ENCODE results near the gene ARFIP2.

Gene ARFIP2

DNA sequence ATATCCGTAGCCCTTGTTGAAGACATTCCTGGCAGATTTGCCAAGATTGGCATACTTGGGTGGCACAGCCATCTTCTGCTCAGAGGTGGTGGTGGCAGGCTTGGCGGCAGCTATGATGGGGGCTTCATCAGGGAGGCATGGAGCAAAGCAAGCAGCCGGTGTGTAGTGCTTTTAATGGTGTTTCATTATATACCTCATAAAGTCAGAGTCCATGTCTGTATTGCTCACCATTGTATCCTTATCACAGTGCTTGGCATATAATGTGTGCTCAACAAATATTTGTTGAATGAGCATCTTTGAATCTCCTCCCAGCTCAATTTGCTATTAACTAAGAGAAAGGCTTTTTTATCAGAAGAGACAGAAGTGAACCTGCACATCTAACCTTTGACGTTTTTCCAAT, 8.2 kb upstream of the ARFIP2 start:
- peak overlapping the region; percentile 61 for H3K27ac ChIP-seq
- no peak for TF ChIP-seq ZFX (IDR thresholded peaks at IDR 0.05; ENCODE audit: borderline replicate concordance)
- TF ChIP-seq, protein P1, sequence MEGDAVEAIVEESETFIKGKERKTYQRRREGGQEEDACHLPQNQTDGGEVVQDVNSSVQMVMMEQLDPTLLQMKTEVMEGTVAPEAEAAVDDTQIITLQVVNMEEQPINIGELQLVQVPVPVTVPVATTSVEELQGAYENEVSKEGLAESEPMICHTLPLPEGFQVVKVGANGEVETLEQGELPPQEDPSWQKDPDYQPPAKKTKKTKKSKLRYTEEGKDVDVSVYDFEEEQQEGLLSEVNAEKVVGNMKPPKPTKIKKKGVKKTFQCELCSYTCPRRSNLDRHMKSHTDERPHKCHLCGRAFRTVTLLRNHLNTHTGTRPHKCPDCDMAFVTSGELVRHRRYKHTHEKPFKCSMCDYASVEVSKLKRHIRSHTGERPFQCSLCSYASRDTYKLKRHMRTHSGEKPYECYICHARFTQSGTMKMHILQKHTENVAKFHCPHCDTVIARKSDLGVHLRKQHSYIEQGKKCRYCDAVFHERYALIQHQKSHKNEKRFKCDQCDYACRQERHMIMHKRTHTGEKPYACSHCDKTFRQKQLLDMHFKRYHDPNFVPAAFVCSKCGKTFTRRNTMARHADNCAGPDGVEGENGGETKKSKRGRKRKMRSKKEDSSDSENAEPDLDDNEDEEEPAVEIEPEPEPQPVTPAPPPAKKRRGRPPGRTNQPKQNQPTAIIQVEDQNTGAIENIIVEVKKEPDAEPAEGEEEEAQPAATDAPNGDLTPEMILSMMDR (IDR thresholded peaks at IDR 0.05): no peak

DNA sequence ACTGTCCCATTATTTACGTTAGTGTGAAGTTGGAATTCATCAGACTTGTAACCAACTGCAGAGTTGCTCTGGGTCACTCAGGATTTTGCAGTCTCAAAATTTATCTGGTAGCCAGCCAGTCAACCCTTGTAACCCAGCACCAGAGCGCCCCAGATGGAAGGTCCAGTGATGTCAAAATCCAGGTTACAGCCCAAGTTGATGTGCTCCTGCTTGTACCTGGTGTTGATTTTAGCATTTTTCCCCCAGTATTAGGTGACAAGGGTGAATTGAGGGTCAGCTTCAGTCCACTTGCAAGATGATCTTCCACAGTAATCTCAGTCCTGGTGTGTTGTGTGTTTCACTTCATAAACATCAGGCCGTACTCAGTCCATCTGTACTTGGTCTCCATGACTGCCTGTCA, 7.7 kb upstream of the ARFIP2 start:
- peak overlapping the region; percentile 61 for H3K27ac ChIP-seq
- TF ChIP-seq ZFX (IDR thresholded peaks at IDR 0.05; ENCODE audit: borderline replicate concordance): no peak
- TF ChIP-seq, protein P1 (IDR thresholded peaks at IDR 0.05): no peak

DNA sequence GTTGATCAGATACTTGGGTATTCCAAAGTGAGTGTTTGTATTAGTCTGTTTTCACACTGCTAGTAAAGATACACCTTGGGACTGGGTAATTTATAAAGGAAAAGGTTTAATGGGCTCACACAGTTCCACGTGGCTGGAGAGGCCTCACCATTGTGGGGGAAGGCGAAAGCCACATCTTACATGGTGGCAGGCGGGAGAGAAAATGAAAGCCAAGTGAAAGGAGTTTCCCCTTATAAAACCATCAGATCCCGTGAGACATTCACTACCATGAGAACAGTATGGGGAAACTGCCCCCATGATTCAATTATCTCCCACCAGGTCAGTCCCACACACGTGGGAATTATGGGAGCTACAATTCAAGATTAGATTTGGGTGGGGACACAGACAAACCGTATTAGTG, 7.2 kb upstream of the ARFIP2 start:
- TF ChIP-seq, protein P1 (IDR thresholded peaks at IDR 0.05): no peak
- TF ChIP-seq ZFX (IDR thresholded peaks at IDR 0.05; ENCODE audit: borderline replicate concordance): no peak
- H3K27ac ChIP-seq: peak overlapping the region; percentile 61; the same call in 1 of the 2 replicates

DNA sequence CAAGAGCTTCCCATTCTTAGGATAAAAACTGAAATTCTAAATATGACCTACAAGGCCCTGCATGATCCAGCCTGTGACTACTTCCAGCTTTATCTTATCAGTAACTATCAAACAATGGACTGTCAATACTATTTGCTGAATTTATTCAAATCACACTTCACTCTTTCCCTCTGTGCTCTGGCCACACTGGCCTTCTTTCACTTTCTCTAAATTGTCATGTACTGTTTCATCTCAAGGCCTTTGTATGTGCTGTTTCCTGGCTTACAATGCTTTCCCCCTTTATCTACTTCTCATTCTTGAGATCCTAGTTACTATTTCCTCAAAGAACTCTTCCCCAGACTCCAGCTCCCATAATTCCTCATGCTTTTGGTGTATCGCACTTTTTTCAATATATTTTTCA, 5.8 kb upstream of the ARFIP2 start:
- H3K27ac ChIP-seq: no peak overlapping the region
- TF ChIP-seq, protein P1 (IDR thresholded peaks at IDR 0.05): no peak
- TF ChIP-seq ZFX (IDR thresholded peaks at IDR 0.05; ENCODE audit: borderline replicate concordance): no peak

DNA sequence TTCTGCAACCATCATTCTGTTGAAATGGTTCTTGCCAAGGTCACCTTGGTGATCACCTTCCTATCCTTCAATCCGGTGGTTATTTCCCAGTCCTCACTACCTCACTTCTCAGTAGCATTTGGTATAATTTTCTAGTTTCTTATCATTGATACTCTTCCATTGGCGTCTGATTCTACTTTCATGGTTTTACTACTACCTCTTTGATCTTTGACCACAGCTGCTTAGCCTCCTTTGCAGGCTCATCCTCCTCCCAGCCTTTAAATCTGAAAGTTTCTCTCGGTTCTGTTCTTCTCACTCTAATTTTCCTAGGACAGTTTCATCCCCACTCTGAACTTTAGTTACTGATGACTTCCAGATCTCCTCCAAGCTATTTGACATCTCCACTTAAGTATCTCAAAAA, 5.1 kb upstream of the ARFIP2 start:
- TF ChIP-seq, protein P1 (IDR thresholded peaks at IDR 0.05): no peak
- no peak for TF ChIP-seq ZFX (IDR thresholded peaks at IDR 0.05; ENCODE audit: borderline replicate concordance)
- no peak overlapping the region for H3K27ac ChIP-seq

DNA sequence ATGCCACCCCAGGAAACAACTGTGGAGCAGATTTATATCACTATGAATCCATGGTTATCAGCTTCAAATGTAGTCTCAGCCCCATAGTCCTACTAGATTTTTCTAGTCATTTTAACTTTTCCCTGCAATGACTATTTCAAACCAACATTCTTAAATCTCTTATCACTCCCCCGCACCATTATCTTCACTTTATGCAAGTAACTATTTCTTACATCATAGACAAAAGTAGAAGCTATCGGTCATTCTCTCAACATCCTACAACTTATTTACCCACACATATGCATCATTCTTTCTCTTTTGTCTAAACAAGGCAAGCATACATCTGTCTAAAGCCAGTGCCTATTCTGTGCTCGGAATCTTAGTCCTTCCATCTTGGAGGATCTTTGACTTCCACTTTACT, 4.5 kb upstream of the ARFIP2 start:
- H3K27ac ChIP-seq: no peak overlapping the region
- TF ChIP-seq, protein P1 (IDR thresholded peaks at IDR 0.05): no peak
- TF ChIP-seq ZFX (IDR thresholded peaks at IDR 0.05; ENCODE audit: borderline replicate concordance): no peak

DNA sequence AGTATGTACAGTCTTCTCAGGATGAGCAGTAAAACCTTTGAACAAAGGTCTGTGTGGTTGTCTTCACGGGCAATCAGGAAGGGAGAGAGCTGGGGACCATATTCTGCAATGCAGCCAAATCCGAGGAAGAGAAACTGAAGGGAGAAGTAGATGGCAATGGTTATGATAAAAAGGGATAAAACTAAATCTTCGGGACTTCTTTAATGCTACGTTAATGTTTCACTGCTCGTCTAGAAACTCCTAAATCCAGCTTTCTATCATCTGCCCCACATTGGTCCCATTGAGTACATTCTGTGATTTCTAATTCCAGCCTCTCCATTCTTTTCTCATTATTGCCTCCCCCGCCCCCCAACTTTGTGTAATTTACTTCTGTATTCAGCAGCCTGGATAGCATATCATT, 1.9 kb upstream of the ARFIP2 start:
- no peak overlapping the region for H3K27ac ChIP-seq

More for the DNA sequence above, 1.9 kb upstream of the ARFIP2 start:
- TF ChIP-seq, protein P1 (IDR thresholded peaks at IDR 0.05): no peak
- TF ChIP-seq ZFX (IDR thresholded peaks at IDR 0.05; ENCODE audit: borderline replicate concordance): no peak

All from 22Rv1 (cell line).